T-helper 1 cell treated with Interleukin-12 subunit alpha and Interleukin-12 subunit beta and Interleukin-4 antibody, amounts not matched to agents 30 μg/mL and 1 μg/mL, for 36 hours (primary cell): ENCODE data around the gene PRORP.
"Not testable (repeated sequence)": the region's sequence is repeated elsewhere in the genome, so short reads cannot be mapped to it uniquely, and the experiment has no call there.

Experiments
- H3K27ac Mint-ChIP-seq: one replicate; pipeline ENCODE4 v1.8.0; 2021; ENCODE audit warnings: mild to moderate bottlenecking, mixed read lengths
- H3K27me3 Mint-ChIP-seq: one replicate; pipeline ENCODE4 v1.8.0; 2021; ENCODE audit warnings: low read depth, mixed read lengths
- H3K36me3 Mint-ChIP-seq: one replicate; pipeline ENCODE4 v1.8.0; 2021; ENCODE audit warnings: low read depth, mixed read lengths
- H3K4me1 Mint-ChIP-seq: one replicate; pipeline ENCODE4 v1.8.0; 2021; ENCODE audit warnings: low read depth, mixed read lengths
- H3K4me3 Mint-ChIP-seq: one replicate; pipeline ENCODE4 v1.8.0; 2021; ENCODE audit warnings: mild to moderate bottlenecking, moderate library complexity, mixed read lengths
- H3K9me3 Mint-ChIP-seq: one replicate; pipeline ENCODE4 v1.8.0; 2021; ENCODE audit warnings: mixed read lengths

Gene PRORP

DNA sequence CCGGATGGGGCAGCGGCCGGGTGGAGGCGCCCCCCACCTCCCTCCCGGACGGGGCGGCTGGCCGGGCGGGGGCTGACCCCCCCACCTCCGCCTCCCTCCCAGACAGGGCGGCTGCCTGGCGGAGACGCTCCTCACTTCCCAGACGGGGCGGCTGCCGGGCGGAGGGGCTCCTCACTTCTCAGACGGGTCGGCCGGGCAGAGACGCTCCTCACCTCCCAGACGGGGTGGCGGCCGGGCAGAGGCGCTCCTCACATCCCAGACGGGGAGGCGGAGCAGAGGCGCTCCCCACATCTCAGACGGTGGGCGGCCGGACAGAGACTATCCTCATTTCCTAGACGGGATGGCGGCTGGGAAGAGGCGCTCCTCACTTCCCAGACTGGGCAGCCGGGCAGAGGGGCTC lies 30.2 kb downstream of the PRORP start:
- not testable (repeated sequence) for H3K4me3 Mint-ChIP-seq, H3K9me3 Mint-ChIP-seq, H3K27me3 Mint-ChIP-seq, H3K27ac Mint-ChIP-seq
- H3K4me1 Mint-ChIP-seq: peaks cover 27% of the 10 kb centered on the region
- peaks cover 21% of the 10 kb centered on the region for H3K36me3 Mint-ChIP-seq

DNA sequence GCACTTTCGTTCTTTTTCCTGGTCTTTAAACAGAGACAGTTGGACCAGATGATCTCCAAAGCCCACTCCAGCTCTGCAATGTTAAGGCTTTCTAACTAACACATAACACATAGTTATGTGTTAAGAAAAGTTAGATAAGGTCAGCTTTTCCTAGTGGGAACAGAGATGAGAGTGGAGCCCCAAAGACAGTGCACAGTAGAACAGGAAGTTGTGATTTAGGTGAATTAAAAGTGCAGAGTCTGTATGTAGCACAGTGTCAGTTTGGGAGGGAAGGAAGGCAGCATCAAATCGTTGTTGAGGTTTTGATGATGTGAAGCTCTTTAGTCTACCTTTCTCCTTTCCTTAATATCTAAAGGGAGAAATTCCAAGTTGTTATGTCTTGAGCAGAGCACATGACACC lies 31.7 kb downstream of the PRORP start:
- peaks cover 22% of the 10 kb centered on the region for H3K36me3 Mint-ChIP-seq
- peaks cover 32% of the 10 kb centered on the region for H3K4me1 Mint-ChIP-seq
- no peak overlapping the region for H3K4me3 Mint-ChIP-seq
- H3K27me3 Mint-ChIP-seq: no peaks in the 10 kb centered on the region
- no peaks in the 10 kb centered on the region for H3K9me3 Mint-ChIP-seq
- no peak overlapping the region for H3K27ac Mint-ChIP-seq

DNA sequence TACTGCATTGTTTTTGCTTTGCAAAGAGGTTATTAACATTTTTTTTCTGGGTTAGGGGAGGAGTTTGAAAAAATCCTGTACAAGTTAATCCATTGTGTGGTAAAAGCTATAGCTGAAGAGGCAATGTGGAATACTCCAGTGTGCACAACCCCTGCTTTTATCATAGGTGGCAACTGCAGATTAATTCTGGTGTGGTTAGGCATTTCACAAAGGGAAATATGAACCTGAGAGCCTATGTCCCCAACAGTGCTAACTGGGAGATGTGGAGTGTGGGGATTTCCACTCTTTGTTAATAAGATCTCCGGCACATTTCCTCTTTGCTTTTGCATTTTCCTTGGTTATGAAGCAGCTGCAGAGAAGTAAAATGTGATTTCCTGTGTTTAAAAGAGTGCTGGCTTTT lies 33.6 kb downstream of the PRORP start:
- Mint-ChIP-seq H3K27me3 (no peaks in the 10 kb centered on the region), H3K4me1 (peaks cover 48% of the 10 kb centered on the region), H3K27ac (peak overlapping the region; percentile 67), H3K9me3 (no peaks in the 10 kb centered on the region), H3K36me3 (peaks cover 29% of the 10 kb centered on the region), H3K4me3 (peak overlapping the region; percentile 25)

DNA sequence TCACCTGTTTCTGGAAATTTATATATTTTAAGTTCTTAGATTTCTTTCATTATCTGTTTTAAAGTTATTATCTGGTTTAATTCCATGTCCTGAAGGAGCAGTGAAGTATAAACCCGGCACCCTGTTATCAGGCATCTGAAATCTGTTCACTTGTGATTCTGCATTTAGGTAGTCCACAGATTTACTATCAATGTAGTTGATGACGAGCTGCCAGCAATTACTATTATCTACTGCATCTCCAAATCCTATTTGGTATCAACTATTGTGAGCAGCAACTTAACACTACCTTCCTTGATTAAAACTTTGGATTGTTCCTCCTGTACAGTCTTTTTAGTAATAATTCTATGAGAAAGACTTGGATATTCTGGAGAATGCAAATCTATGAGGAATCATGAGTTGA lies 36.1 kb downstream of the PRORP start:
- no peak overlapping the region for H3K27ac Mint-ChIP-seq
- H3K36me3 Mint-ChIP-seq: peaks cover 31% of the 10 kb centered on the region
- peaks cover 62% of the 10 kb centered on the region for H3K4me1 Mint-ChIP-seq
- no peaks in the 10 kb centered on the region for H3K9me3 Mint-ChIP-seq
- H3K27me3 Mint-ChIP-seq: no peaks in the 10 kb centered on the region
- no peak overlapping the region for H3K4me3 Mint-ChIP-seq

DNA sequence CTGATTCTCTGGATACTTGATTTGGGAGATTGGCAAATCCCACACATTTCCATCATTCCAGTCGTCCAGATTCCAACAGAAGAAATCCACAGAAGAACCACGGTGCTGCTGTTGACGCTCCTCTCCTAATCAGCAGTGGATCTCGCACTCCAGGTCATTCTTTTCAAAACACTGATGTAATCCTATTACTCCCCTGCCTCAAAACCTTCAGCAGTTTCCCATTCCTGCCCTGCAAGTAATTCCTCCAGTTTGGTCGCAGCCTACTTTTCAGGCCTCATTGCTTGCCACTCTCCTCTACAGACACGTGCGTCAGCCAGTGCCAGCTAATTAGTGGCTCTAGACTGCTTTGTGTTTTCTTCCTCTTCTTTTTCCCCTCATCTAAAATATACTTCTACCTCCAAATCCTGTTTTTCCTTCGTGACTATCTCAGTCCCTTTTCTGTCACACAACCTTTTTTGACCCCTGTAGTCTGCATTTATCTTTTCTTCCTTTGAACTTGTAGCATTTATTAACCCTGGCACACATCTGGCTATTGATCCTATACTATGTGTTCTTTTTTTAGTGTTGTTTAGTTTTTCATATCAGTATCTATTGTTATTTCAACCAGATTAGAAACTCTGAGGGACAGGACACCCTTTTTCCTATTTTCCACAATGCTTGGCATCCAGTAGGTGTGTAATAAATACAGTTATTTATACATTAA lies 36.8 kb downstream of the PRORP start:
- no peaks in the 10 kb centered on the region for H3K9me3 Mint-ChIP-seq
- peak overlapping the region; percentile 75 for H3K27ac Mint-ChIP-seq
- no peak overlapping the region for H3K4me3 Mint-ChIP-seq
- H3K36me3 Mint-ChIP-seq: peaks cover 30% of the 10 kb centered on the region
- peaks cover 60% of the 10 kb centered on the region for H3K4me1 Mint-ChIP-seq
- no peaks in the 10 kb centered on the region for H3K27me3 Mint-ChIP-seq

DNA sequence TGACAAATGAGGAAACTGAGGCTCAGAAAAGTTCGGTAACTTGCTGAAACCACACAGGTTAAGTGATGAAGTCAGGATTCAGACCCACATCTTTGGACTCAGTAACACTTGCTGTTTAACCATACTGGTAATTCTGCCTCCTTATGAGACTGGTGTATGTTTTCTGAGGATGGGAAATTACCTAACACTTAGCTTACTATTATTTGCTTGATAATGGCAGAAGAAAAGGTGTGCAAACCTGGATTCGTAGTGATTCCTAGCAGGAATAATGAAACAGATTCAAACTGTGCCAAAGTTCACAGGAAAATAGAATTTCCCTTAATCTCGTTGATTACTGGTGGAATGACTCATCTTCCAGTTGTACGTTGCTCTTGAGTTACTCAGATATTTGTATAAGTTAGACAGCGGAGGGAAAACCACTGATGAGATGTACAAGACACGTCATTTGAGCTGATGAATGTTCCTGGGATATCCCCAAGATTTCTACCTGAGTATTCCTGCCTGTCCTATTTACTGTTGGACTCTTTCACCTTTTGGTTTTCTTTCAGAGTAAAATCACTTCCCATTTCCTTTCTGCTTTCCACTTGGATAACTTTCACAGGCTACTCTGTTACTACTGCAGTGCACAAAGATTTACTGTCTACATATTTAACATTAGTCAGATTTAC lies 37.5 kb downstream of the PRORP start:
- peaks cover 53% of the 10 kb centered on the region for H3K4me1 Mint-ChIP-seq
- peaks cover 33% of the 10 kb centered on the region for H3K36me3 Mint-ChIP-seq
- H3K4me3 Mint-ChIP-seq: peak overlapping the region; percentile 21
- no peaks in the 10 kb centered on the region for H3K9me3 Mint-ChIP-seq
- no peaks in the 10 kb centered on the region for H3K27me3 Mint-ChIP-seq
- H3K27ac Mint-ChIP-seq: peak overlapping the region; percentile 33

DNA sequence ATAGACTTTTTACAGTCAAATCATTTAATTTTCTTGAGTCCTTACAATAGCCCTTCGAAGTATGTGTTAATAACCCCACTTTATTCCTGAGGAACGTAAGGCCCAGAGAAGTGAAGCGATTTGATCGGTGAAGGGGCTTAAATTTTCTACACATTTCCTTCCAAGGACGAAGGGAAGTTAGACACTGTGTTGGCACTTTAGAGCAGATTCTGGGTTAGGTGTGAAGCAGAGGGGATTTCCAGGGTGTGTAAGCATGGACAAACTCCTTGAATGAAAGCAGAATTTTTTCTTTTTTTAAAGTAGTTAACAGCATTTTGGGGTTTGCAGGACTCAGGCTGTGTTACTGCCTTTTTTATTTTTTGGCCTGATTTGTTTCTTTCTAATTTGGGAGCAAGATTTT lies 38.9 kb downstream of the PRORP start:
- Mint-ChIP-seq H3K4me3 (peak overlapping the region; percentile 68), H3K9me3 (no peaks in the 10 kb centered on the region), H3K36me3 (peaks cover 39% of the 10 kb centered on the region), H3K27ac (peak overlapping the region; percentile 76), H3K4me1 (peaks cover 45% of the 10 kb centered on the region), H3K27me3 (no peaks in the 10 kb centered on the region)

DNA sequence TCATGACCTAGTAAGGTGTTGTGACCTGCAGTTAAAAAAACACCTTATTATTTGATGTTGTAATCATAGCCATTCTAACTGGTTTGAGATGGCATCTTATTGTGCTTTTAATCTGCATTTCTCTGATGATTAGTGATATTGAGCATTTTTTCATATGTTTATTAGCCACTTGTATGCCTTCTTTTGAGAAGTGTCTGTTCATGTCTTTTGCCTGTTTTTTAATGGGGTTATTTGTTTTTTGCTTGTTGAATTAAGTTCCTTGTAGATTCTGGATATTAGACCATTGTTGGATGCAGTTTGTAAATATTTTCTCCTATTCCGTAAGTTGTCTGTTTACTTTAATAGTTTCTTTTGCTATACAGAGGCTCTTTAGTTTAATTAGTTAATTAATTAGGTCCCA lies 41.0 kb downstream of the PRORP start:
- H3K4me1 Mint-ChIP-seq: peaks cover 37% of the 10 kb centered on the region
- no peak overlapping the region for H3K27ac Mint-ChIP-seq
- no peaks in the 10 kb centered on the region for H3K9me3 Mint-ChIP-seq
- H3K27me3 Mint-ChIP-seq: no peaks in the 10 kb centered on the region
- H3K36me3 Mint-ChIP-seq: peaks cover 41% of the 10 kb centered on the region
- H3K4me3 Mint-ChIP-seq: no peak overlapping the region

DNA sequence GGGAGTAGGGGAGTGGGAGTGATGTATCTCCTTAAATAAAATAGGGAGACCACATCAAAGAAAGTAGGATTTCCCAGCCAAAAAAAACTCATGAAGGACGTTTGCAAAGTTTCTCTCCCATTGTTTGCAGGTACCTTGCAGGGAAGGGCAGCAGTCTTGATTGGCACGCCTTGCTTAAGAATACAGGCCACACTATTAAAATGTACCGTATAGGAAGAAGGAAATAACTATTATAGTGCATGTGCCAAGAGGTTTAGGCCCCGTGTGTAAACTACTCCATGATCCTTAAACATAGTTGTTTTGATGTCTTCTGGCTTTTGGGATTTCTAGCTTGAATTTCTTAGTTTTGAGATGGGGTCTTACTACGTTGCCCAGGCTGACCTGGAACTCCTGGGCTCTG lies 42.5 kb downstream of the PRORP start:
- Mint-ChIP-seq H3K27ac (no peak overlapping the region), H3K4me3 (no peak overlapping the region), H3K36me3 (peaks cover 37% of the 10 kb centered on the region), H3K4me1 (peaks cover 27% of the 10 kb centered on the region), H3K27me3 (no peaks in the 10 kb centered on the region), H3K9me3 (peaks cover 3% of the 10 kb centered on the region)

DNA sequence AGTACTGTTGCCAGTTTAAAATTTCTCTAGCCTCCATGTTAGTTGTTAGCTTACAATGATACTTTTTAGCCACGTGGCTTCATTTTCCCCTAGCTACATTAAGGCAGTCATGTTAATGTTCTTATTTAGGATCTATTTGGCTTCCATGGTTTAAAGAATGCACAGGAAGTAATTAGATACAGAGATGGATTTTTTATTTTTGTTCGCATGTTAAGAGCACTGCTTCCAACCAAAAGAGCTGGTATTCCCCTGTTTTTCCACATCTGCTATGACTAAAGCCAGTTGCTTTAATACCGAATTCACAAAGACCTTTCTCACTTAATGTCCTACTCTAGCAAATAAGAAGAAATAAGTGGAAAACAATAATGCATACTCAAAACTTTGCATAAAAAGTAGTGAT lies 45.1 kb downstream of the PRORP start:
- Mint-ChIP-seq H3K36me3 (peaks cover 40% of the 10 kb centered on the region), H3K4me3 (no peak overlapping the region), H3K4me1 (peaks cover 6% of the 10 kb centered on the region), H3K27me3 (no peaks in the 10 kb centered on the region), H3K27ac (no peak overlapping the region), H3K9me3 (peaks cover 3% of the 10 kb centered on the region)
